ENCODE measurements around the gene VDAC1.

Gene VDAC1

GRCh38 chr5:133924221-133924920 is 80.4 kb downstream of the VDAC1 start:
- no peak for DNase-seq

GRCh38 chr5:133921979-133922378 is 82.8 kb downstream of the VDAC1 start:
- no peak for DNase-seq

Measured in right forelimb (tissue), 1 donor.